Measurements from ENCODE around the gene TRIO. TPM values are rescaled to one million over a fixed set of nuclear protein-coding genes. Genes with fewer than 3 reads are reported as not detected.

TRIO gene
- total and polyA plus RNA-seq, 5 experiments from 2014 or later = 0.69 to 8.3 (median 4.0) TPM; not detected in 1

DNA sequence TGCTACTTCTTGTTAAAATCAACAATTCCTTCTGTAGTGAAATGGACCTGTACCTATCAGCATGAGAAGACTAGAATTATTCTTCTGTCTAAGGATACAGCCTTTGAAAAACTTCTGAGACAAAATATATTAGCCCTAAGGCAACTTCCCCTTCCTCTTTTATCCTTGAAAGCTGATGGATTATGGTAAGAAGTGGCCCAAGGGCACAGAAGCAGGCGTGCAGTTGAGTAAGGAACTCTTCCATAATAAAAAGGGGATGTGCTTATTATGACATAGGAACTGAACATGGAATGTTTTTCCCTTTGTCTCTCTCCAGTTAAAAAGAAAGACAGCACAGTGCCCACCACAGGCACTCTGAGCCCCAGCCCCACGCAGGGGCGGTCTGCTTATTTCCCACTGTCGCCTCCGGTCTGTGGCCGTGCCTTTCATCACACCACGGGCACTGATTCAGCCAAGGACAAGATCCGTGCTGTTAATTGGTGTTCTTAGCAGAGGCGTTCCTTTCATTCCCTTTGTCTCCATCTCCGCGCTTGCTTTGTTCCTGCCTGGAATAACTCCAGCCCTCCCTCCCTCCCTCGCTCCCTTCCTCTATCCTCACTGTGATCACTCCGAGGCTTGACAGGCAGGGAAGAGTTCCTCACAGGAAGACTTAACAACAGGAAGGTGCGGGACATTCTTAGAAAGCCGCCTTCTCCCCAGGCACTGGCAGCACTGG is 302.6 kb downstream of the TRIO start:
- no peaks in the 10 kb centered on the region for H3K36me3 Mint-ChIP-seq
- peaks cover 0 to 2% (median 0%) of the 10 kb centered on the region in 5 donors for H3K27me3 Mint-ChIP-seq
- DNase-seq = no peak
- POLR2A ChIA-PET = no interaction called here
- no peaks in the 10 kb centered on the region for H3K4me1 Mint-ChIP-seq
- ATAC-seq = no peak
- H3K9me3 Mint-ChIP-seq = no peaks in the 10 kb centered on the region
- no peak overlapping the region for H3K4me3 Mint-ChIP-seq
- no peak overlapping the region for H3K27ac Mint-ChIP-seq

DNA sequence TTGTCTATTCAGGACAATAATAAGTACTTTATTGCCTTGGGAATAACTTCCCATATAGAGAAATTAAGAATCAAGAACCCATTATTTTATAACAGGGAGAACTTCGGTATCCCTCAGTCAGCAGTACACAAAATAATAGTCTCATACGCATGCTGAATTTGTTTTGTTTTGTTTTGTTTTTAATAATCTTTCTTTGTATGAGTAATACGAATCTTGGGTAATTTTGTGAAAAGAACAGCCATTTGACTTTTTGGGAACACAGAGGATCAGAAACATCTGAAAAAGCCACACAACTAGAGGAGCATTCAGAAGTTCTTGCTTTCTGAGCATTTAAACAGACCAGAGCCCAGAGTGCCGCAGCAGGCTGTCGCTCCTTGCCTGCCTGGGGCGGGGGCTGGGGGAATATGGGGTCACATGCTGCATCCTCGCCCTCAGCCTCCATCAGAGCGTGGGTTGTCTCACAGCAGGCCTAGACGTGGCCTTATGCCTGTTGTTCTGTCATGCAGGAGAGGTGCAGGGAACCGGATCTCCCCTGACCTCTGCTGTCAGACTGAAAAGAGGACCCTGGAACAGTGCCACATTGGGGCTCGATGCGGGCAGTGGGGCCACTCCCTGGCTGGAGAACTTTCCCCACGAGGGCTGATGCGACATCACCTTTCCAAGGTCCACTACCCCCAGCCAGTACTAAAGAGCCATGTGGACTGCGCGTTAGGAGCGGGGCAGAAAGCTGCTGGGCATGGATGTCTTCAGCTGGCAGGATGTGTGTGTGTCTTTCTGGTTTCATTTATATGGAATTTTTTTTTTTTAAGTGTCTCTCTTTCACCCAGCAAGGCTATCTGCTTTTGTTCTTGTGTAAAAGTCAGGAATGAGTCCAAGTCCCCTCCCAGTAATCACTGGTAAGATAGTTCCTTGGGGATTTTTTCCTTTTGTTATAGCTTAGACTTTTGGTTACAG is 305.1 kb downstream of the TRIO start:
- no peak overlapping the region for H3K27ac Mint-ChIP-seq
- H3K4me3 Mint-ChIP-seq = no peak overlapping the region
- no peaks in the 10 kb centered on the region for H3K27me3 Mint-ChIP-seq
- no peaks in the 10 kb centered on the region for H3K4me1 Mint-ChIP-seq
- H3K36me3 Mint-ChIP-seq = no peaks in the 10 kb centered on the region
- DNase-seq (no peak), ATAC-seq (no peak)
- POLR2A ChIA-PET = no interaction called here
- H3K9me3 Mint-ChIP-seq = no peaks in the 10 kb centered on the region

DNA sequence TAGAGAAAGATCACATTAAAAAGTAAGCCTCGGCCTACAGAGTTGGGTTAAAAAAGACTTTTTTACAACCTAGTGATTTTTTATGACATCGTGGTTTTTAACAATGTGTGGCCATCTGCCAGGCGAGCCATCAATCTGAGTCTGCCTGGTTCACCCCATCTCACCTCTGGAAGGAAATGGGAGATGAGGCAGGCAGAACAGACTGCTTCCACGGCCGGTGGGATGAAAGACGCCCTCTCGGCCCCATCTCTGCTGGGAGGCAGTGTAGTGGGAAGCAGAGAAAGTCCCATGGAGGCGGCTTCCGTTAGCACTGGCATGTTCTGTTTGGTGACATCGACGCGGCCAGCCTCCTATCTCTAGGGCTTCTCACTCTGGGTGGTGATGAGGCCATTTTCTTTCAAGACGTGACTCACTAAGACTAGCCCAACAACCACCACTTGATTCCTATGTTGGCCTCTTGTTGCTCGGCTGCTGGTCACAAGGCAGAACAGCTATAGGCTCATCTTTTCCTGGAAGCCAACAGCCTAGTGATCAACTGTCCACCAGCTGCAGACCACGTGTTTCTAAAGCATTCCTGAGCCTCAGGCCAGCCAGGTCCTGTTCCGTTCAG is 306.0 kb downstream of the TRIO start:
- Mint-ChIP-seq H3K4me1 (no peaks in the 10 kb centered on the region), H3K27ac (no peak overlapping the region), H3K4me3 (no peak overlapping the region), H3K36me3 (no peaks in the 10 kb centered on the region), H3K9me3 (no peaks in the 10 kb centered on the region), H3K27me3 (no peaks in the 10 kb centered on the region)
- DNase-seq (no peak), ATAC-seq (no peak)
- POLR2A ChIA-PET = no interaction called here

DNA sequence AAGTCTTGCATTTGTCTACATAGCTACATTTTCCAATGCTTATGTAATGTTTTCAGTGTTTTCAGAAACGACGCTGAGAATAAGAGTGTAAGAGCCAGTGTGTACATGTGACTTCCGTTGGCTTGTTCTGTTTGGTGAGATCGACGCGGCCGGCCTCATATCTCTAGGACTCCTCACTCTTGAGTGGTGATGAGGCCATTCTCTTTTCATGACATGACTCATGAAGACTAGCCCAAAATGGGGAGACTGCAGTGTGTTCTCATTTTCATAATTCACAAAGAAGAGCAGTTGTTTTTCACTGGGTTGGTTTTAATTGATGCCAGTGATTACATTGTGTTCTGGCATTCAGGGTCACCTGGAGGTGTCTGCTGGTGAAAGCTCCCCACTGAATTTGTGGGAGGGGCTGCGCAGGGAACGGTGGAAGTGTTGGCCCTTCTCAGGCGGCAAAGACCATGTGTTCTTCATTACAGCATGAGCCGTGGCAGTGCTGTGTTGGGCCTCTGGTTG is 306.9 kb downstream of the TRIO start:
- Mint-ChIP-seq H3K27ac (no peak overlapping the region), H3K4me3 (no peak overlapping the region), H3K9me3 (peaks cover 0 to 2% (median 0%) of the 10 kb centered on the region in 9 donors), H3K27me3 (no peaks in the 10 kb centered on the region), H3K4me1 (no peaks in the 10 kb centered on the region), H3K36me3 (no peaks in the 10 kb centered on the region)
- no peak for DNase-seq
- no peak for ATAC-seq
- POLR2A ChIA-PET = no interaction called here

DNA sequence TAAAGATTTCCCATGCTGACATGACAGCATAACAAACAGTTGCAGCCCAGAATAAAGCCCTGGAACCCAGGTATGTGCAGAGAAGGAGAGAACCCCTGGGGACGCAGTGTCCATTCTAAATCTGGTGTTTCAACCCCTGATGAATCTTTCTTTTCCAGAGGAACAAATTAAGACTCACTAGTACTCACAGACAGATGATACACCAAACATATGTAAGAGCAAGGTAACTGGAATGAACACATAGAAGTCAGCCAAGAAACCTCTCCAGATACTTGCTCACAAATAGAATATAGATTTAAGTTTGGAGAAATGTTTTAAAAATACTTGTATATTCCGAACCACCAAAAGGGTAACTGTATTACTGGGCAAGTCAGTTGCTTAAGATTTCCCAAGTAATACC is 307.6 kb downstream of the TRIO start:
- DNase-seq (no peak), ATAC-seq (no peak)
- Mint-ChIP-seq H3K27me3 (no peaks in the 10 kb centered on the region), H3K4me1 (no peaks in the 10 kb centered on the region), H3K9me3 (peaks cover 0 to 5% (median 0%) of the 10 kb centered on the region in 9 donors), H3K36me3 (no peaks in the 10 kb centered on the region), H3K27ac (no peak overlapping the region), H3K4me3 (no peak overlapping the region)
- POLR2A ChIA-PET = no interaction called here

DNA sequence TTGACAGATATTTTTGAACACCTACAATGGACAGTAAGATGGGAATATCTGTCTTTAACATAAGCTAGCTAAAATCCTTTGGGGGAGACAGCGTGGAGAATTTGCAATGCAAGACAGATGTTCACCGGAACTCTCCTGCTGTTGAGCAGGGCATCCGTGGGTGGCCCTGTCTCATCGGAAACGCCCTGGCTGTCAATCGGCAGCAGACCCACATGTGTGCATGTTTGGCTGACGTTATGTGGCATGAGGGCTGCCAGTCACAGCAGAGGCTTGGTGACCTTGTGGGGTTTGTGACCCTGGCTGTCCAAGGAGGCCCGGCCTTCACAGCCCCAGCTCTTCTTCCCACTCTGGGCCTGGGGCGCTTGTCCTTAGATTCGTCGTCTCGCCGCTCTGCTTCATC is 308.7 kb downstream of the TRIO start:
- Mint-ChIP-seq H3K27me3 (no peaks in the 10 kb centered on the region), H3K9me3 (peaks cover 0 to 5% (median 0%) of the 10 kb centered on the region in 9 donors), H3K4me1 (no peaks in the 10 kb centered on the region), H3K27ac (no peak overlapping the region), H3K4me3 (no peak overlapping the region), H3K36me3 (no peaks in the 10 kb centered on the region)
- POLR2A ChIA-PET = no interaction called here
- ATAC-seq = no peak
- no peak for DNase-seq

DNA sequence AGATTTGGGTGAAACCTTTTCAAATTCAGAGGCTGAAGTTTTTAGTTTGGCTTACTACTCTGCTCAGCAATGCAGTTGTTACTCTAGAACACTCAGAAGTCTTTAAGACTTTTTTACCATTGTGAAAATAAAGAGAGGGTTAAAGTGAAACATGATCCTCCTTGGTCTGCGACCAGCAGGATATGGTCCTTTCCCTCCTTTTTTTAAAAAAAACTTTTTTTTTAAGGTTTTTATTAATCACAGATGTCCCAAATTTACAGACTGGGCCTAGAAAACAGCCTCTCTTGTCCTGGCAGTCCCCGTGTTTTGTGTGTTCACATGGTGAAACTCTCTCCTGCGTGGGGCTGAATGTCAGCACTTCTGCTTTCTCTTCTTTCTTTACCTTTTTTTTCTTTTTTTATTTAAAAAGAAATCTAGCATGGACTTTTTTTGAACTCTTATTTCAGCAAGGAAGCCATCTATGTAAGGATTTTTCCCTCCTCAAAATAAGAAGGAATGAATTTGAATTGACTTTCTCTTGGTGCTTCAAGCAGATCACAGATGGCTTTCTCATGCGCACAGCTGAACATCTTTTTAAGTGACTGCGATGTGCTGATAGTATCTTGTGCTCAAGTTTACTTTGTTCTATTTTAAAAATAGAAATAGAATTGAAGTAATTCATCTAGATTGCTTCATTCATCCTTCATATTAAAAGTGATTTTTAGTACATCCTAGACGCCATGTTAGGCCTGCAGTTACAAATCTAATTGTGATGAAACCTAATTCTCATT is 309.7 kb downstream of the TRIO start:
- H3K9me3 Mint-ChIP-seq = peaks cover 0 to 5% (median 0%) of the 10 kb centered on the region in 9 donors
- no peaks in the 10 kb centered on the region for H3K27me3 Mint-ChIP-seq
- ATAC-seq = no peak
- no peak overlapping the region for H3K27ac Mint-ChIP-seq
- POLR2A ChIA-PET = no interaction called here
- DNase-seq = no peak
- no peak overlapping the region for H3K4me3 Mint-ChIP-seq
- no peaks in the 10 kb centered on the region for H3K4me1 Mint-ChIP-seq
- no peaks in the 10 kb centered on the region for H3K36me3 Mint-ChIP-seq

DNA sequence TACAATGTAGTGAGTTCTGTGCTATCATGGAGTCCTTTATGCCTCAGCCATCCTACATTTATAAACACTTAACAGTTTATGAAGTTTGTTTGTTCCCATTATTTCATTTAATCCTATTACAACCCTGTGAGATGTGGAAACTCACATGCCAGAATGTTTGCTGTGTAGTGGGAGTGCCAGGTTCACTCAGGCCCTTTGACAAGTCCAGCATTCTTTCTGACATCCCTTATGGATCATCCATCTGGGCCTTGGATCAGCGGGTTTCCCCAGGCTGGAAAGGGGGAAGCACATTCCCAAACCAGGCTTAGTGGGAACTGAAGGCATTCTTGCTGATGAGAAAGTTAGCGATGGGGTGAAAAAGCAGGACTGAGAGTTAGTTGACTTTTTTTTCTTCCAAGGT is 310.3 kb downstream of the TRIO start:
- Mint-ChIP-seq H3K4me3 (no peak overlapping the region), H3K27me3 (no peaks in the 10 kb centered on the region), H3K4me1 (no peaks in the 10 kb centered on the region), H3K36me3 (no peaks in the 10 kb centered on the region), H3K27ac (no peak overlapping the region), H3K9me3 (peaks cover 0 to 5% (median 0%) of the 10 kb centered on the region in 9 donors)
- POLR2A ChIA-PET = no interaction called here
- DNase-seq = no peak
- no peak for ATAC-seq

DNA sequence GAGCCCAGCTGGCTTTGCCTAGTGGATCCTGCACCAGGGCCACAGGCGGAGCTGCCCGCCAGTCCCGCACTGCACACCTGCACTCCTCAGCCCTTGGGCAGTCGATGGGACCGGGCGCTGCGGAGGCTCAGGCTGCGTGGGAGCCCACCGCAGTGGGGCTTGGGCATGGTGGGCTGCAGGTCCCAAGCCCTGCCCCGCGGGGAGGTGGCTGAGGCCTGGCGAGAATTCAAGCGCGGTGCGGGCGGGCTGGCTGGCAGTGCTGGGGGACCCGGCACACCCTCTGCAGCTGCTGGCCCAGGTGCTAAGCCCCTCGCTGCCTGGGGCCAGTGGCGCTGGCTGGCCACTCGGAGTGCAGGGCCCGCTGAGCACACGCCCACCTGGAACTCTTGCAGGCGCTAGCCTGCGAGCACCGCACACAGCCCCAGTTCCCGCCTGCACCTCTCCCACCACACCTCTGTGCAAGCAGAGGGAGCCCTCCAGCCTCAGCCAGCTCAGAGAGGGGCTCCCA is 312.7 kb downstream of the TRIO start:
- no peaks in the 10 kb centered on the region for H3K36me3 Mint-ChIP-seq

DNA sequence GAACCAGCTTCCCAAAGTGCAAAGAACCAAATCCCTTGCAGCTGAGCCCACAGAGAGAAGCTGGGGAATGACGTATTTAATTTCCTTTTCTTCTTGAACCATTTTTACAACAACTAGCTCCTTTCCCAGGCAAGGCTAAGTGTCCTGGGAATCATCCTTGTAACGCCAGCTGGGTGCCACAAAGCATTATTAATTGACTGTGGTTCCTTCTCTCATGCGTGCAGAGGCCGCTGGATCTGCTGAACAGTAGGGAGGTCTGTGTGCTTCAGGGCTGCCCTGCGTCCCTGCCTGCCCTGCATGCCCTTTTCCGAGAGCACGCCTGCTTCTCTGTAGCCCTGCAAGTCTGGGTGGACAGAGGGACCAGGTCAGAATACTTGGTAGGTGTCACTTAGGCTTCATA is 314.3 kb downstream of the TRIO start:
- H3K27ac Mint-ChIP-seq = peak overlapping the region in 1 of 10 donors; percentile 13
- POLR2A ChIA-PET = no interaction called here
- H3K27me3 Mint-ChIP-seq = no peaks in the 10 kb centered on the region
- ATAC-seq (no peak), DNase-seq (no peak)
- H3K9me3 Mint-ChIP-seq = peaks cover 0 to 5% (median 0%) of the 10 kb centered on the region in 9 donors
- H3K36me3 Mint-ChIP-seq = no peaks in the 10 kb centered on the region
- no peaks in the 10 kb centered on the region for H3K4me1 Mint-ChIP-seq
- H3K4me3 Mint-ChIP-seq = no peak overlapping the region

More for the DNA sequence above, 312.7 kb downstream of the TRIO start:
- H3K9me3 Mint-ChIP-seq = peaks cover 0 to 5% (median 0%) of the 10 kb centered on the region in 9 donors
- H3K4me3 Mint-ChIP-seq = no peak overlapping the region
- DNase-seq (no peak), ATAC-seq (no peak)
- no peak overlapping the region for H3K27ac Mint-ChIP-seq
- H3K4me1 Mint-ChIP-seq = no peaks in the 10 kb centered on the region
- H3K27me3 Mint-ChIP-seq = no peaks in the 10 kb centered on the region
- POLR2A ChIA-PET = no interaction called here

DNA sequence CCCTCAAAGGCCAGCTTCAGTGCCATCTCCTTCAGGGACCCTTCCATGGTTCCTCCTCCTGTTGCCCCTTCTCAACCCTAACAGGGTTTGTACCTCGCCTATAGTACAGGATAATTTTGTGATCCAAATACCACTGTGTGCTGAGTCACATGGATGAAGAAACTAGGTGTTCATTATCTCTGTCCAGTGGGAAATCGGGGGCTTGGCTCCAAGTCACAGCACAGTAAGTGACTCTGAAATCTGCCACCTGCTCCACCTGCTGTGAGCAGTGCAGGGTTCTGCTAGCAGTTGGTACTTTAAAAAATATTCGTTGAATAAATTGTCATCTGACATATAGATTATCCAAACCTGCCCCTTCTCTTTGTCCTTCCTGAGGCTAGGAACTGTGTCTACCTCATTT is 315.3 kb downstream of the TRIO start:
- no peaks in the 10 kb centered on the region for H3K36me3 Mint-ChIP-seq
- peaks cover 0 to 5% (median 0%) of the 10 kb centered on the region in 9 donors for H3K9me3 Mint-ChIP-seq
- no peaks in the 10 kb centered on the region for H3K4me1 Mint-ChIP-seq
- peak overlapping the region in 1 of 10 donors; percentile 13 for H3K27ac Mint-ChIP-seq
- H3K27me3 Mint-ChIP-seq = no peaks in the 10 kb centered on the region
- POLR2A ChIA-PET = no interaction called here
- no peak overlapping the region for H3K4me3 Mint-ChIP-seq
- DNase-seq (no peak), ATAC-seq (no peak)

DNA sequence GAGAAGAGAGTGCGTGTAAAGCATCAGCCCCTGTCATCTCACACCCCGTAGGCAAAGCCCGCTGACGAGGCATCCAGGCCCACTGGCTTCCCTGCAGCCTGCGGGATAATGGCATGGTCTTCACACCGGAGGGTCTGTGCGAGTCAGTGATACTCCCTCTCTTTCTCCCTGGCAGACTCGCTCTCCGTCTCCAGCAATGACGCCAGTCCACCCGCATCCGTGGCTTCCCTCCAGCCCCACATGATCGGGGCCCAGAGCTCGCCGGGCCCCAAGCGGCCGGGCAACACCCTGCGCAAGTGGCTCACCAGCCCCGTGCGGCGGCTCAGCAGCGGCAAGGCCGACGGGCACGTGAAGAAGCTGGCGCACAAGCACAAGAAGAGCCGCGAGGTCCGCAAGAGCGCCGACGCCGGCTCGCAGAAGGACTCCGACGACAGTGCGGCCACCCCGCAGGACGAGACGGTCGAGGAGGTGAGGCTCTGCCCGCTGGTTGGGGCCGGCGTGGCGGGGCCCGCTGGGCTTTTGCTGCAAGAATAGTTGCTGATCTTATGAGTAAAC is 317.8 kb downstream of the TRIO start:
- POLR2A ChIA-PET = interaction anchor here (0.5 kb wide), 1 partner anchor 21 kb away, joined by 3 read pairs; no protein-coding TSS in a partner anchor
- Mint-ChIP-seq H3K9me3 (peaks cover 0 to 2% (median 0%) of the 10 kb centered on the region in 9 donors), H3K4me1 (peaks cover 0 to 1% (median 0%) of the 10 kb centered on the region in 4 donors), H3K27ac (no peak overlapping the region), H3K36me3 (no peaks in the 10 kb centered on the region), H3K27me3 (no peaks in the 10 kb centered on the region), H3K4me3 (no peak overlapping the region)
- DNase-seq (no peak), ATAC-seq (no peak)
